Right atrium auricular region (tissue), 2 donors: ENCODE measurements around the gene PRLH. TPM values are rescaled to one million over a fixed set of nuclear protein-coding genes. Genes with fewer than 3 reads are reported as not detected.
"Not testable (repeated sequence)": the region's sequence is repeated elsewhere in the genome, so short reads cannot be mapped to it uniquely, and the experiment has no call there.

ENCODE experiments used
- DNase-seq: peaks from one replicate; pipeline ENCODE4 v3.0.0-alpha.2; 2019; ENCODE audit warnings: low spot score
- H3K27ac ChIP-seq, 2 donors: fragments of 200-600 bp; sonication (generic); 1 replicate in 1 of 2; 2 replicates in 1 of 2; pipeline ENCODE4 v1.5.1; 2016 to 2019
- H3K27me3 ChIP-seq, 2 donors: fragments of 200-600 bp; sonication (generic); one replicate each; pipeline versions ENCODE4 v1.5.1 to v1.6.0; 2017 to 2019
- H3K36me3 ChIP-seq: fragments of 200-600 bp; sonication (generic); one replicate; pipeline ENCODE4 v1.5.1; 2016
- H3K4me1 ChIP-seq, 2 donors: fragments of 200-600 bp; sonication (generic); one replicate each; pipeline versions ENCODE4 v1.5.1 to v1.6.0; 2017 to 2019
- H3K4me3 ChIP-seq, 2 donors: fragments of 200-600 bp; sonication (generic); 1 replicate in 1 of 2; 2 replicates in 1 of 2; pipeline ENCODE4 v1.5.1; 2017 to 2019; ENCODE audit warnings: mild to moderate bottlenecking in 1 of 2, moderate library complexity in 1 of 2
- H3K9me3 ChIP-seq, 2 donors: fragments of 200-600 bp; sonication (generic); one replicate each; pipeline ENCODE4 v1.5.1; 2019
- CTCF ChIP-seq, 2 donors: fragments of 200-600 bp; sonication (generic); IDR thresholded peaks; one replicate each; pipeline ENCODE4 v1.5.1; 2019; ENCODE audit warnings: antibody characterized with exemption in 2 of 2
- total RNA-seq, 2 donors: library from RNA; depleted of rRNA; stranded (reverse); fragments of >200 nt; gene quantifications; one replicate each; pipeline ENCODE4 v1.1.0, GENCODE V29; 2016

Gene PRLH
- total RNA-seq, 2 donors from 2014 or later: not detected

GRCh38 chr2:237603718-237604362 lies 37.5 kb downstream of the PRLH start:
- Histone ChIP-seq H3K27ac (peak overlapping the region; percentile 2 to 45), H3K9me3 (no peaks in the 10 kb centered on the region), H3K4me1 (peaks cover 0 to 38% of the 10 kb centered on the region in 2 donors), H3K27me3 (no peaks in the 10 kb centered on the region), H3K4me3 (no peak overlapping the region), H3K36me3 (no peaks in the 10 kb centered on the region)
- peak; percentile 75 for DNase-seq
- no peak for TF ChIP-seq CTCF (IDR thresholded peaks at IDR 0.05)

- no peaks in the 10 kb centered on the region for H3K36me3 ChIP-seq
- no peaks in the 10 kb centered on the region for H3K9me3 ChIP-seq
- H3K27me3 ChIP-seq: no peaks in the 10 kb centered on the region
- TF ChIP-seq CTCF (IDR thresholded peaks at IDR 0.05): no peak
- peaks cover 0 to 38% of the 10 kb centered on the region in 2 donors for H3K4me1 ChIP-seq
- H3K4me3 ChIP-seq: no peak overlapping the region
- H3K27ac ChIP-seq: peak overlapping the region; percentile 2 to 45
- DNase-seq: no peak
Observed at GRCh38 chr2:237604391-237604790, 38.0 kb downstream of the PRLH start.

GRCh38 chr2:237604960-237605359 lies 38.6 kb downstream of the PRLH start:
- H3K4me3 ChIP-seq: no peak overlapping the region
- peak in 1 of 2 donors; percentile 38 for TF ChIP-seq CTCF (IDR thresholded peaks at IDR 0.05)
- H3K27ac ChIP-seq: no peak overlapping the region
- no peaks in the 10 kb centered on the region for H3K27me3 ChIP-seq
- H3K9me3 ChIP-seq: no peaks in the 10 kb centered on the region
- peaks cover 0 to 33% of the 10 kb centered on the region in 2 donors for H3K4me1 ChIP-seq
- DNase-seq: no peak
- H3K36me3 ChIP-seq: no peaks in the 10 kb centered on the region

GRCh38 chr2:237606522-237606921 lies 40.1 kb downstream of the PRLH start:
- H3K4me1 ChIP-seq: peaks cover 0 to 20% of the 10 kb centered on the region in 2 donors
- H3K9me3 ChIP-seq, H3K27ac ChIP-seq, H3K4me3 ChIP-seq, H3K36me3 ChIP-seq, H3K27me3 ChIP-seq, DNase-seq: not testable (repeated sequence)

GRCh38 chr2:237612527-237613357 lies 46.4 kb downstream of the PRLH start:
- no peak overlapping the region for H3K27ac ChIP-seq
- TF ChIP-seq CTCF (IDR thresholded peaks at IDR 0.05): no peak

GRCh38 chr2:237613679-237614078 lies 47.3 kb downstream of the PRLH start:
- no peak for TF ChIP-seq CTCF (IDR thresholded peaks at IDR 0.05)
- no peaks in the 10 kb centered on the region for H3K9me3 ChIP-seq
- H3K27me3 ChIP-seq: no peaks in the 10 kb centered on the region
- H3K27ac ChIP-seq: no peak overlapping the region
- no peak overlapping the region for H3K4me3 ChIP-seq
- peaks cover 0 to 36% of the 10 kb centered on the region in 2 donors for H3K4me1 ChIP-seq
- H3K36me3 ChIP-seq: no peaks in the 10 kb centered on the region
- DNase-seq: no peak

More at GRCh38 chr2:237612527-237613357, 46.4 kb downstream of the PRLH start:
- no peak for DNase-seq
- Histone ChIP-seq H3K36me3 (no peaks in the 10 kb centered on the region), H3K9me3 (no peaks in the 10 kb centered on the region), H3K27me3 (no peaks in the 10 kb centered on the region), H3K4me3 (no peak overlapping the region), H3K4me1 (peaks cover 0 to 35% of the 10 kb centered on the region in 2 donors)
